Midbrain (tissue), 1 donor: ENCODE measurements around the gene TBCCD1.
"Not testable (repeated sequence)": the region's sequence is repeated elsewhere in the genome, so short reads cannot be mapped to it uniquely, and the experiment has no call there.

ENCODE experiments used
- DNase-seq: peaks from one replicate; lab custom pipeline; 2025; lab: John Stamatoyannopoulos, UW

TBCCD1 gene

DNA sequence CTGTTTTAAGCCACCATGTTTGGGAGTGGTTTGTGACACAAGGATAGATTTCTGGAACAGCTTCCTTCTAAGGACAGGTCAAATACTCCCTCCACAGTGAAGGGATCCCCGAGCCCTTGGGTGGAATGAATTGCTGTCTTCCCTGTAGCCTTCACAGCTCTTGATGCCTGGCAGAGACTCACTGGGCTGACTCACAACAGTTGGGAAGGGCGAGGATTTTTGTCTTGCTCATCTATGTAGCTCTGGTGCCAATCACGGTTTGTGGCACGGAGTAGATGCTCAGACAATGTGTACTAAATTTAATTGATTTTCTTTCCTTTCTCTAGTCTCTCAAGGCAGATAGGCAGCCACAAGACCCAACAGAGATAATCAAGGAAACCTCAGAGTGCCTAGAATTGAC is 49.9 kb downstream of the TBCCD1 start:
- no peak for DNase-seq

DNA sequence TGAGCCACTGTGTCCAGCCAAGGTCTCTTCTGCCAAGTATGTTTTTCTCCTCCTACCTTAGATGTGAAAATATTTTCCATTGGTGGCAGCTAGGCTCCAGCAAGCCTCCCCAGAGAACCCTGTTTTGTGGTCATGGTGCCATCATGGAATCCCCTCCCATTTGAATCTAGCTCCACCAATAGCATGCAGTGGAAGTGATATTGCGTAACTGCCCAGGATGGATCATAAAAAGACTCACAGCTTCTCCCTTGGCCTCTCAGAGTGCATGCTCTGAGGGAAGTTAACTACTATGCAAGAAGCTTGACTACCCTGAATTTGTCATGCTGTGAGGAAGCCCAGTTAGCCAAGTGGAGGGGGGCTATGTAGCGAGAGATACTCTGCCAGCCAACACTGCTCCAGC is 50.5 kb downstream of the TBCCD1 start:
- DNase-seq, result no peak

DNA sequence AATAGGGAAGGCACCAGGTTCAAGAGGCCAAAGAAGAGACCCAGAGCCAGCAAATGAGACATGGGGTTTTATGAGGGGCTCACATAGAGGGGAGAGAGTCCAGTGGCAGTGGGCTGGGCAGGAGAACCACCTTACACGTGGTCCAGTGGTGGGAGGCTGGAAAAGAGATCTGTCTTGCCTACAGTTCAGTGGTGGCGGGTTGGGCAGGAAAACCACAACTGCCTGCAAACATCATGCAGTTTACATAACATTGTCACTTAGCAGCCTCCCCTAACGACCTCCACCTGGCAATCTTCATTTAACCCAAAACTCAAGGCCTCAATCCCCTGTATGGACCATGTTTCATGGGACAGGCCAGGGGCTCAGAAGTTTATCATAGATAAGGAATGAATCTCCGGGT is 52.0 kb downstream of the TBCCD1 start:
- DNase-seq, result no peak

DNA sequence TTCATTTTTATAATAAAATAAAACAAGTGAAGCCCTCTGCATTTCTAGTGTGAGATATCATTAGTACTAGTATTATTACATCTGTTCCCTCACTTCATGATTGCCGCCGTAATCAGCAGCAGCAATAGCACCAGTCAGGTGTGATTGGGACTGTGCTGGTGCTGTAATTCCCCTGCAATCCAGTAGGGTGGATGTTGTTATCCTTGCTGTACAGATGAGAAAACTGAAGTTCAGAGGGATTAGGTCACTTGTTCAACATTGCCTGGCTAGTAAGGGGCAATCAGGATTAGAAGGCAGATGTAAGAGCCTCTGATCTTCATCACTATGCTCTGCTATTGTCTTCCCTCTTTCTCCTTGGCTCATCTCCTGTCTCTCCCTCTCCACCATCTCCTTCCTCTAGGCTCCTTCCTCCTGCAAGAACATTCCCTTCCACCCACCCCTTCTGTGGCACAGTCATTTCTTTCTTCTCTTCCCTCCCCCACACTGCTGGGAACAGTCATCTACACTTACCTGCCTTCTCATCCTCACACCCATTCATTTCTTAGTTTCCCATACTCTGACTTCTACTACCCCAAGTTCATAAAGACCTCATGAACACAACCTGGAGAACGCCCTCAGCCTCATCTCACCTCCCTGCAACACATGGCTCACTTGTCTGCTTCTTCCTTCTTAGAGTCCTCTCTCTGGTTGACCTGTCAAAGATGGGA is 52.7 kb downstream of the TBCCD1 start:
- no peak for DNase-seq

DNA sequence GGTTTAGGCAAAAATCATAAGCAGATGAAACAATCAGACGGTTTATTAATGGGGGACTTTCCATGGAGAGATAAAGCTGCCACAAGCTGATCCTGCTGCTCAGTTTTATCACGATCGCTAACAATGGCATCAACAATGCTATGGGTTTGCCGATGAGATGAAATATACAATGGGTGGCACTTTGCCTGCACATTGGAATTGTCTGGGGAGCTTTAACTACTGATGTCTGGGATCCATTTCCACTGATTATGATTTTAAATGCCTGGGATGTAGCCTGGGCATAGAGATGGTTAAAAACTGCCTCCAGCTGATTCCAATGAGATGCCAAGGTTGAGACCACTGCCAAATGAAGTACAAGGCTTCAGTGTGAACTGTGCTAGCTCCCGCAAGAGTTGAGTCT is 53.8 kb downstream of the TBCCD1 start:
- no peak for DNase-seq

DNA sequence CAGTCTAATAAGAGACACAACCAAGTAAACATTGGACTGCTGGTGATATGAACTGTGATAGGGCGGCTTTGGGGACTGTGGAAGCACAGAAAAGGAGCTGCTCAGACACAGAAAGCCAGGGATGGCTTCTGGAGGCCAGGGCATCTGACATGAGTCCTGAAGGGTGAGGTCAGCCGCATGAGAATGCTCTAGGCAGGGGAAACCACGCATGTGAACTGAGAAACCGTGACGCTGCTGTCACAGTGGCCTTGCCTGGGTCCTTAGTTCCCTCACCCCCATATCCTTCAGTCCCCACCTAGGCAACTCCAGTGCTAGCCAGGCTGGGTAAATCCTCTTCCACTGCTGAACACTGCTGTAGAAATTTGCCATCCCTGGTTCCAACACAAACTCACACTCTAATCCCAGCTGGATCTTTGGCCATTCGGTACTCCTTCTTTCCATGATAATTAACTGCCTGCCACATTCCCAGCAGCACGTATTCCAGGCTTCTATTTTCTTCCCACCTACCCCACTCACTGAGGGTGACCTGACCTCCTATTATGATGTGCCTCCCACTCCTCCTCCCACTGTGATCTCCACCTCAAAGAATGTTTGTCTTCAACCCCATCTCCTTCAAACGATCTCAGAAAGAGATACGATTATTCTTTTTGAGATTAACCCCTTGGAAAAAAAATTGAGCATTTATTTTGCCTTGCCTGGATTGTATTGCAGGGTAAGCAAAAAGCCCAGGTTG is 54.4 kb downstream of the TBCCD1 start:
- no peak for DNase-seq

DNA sequence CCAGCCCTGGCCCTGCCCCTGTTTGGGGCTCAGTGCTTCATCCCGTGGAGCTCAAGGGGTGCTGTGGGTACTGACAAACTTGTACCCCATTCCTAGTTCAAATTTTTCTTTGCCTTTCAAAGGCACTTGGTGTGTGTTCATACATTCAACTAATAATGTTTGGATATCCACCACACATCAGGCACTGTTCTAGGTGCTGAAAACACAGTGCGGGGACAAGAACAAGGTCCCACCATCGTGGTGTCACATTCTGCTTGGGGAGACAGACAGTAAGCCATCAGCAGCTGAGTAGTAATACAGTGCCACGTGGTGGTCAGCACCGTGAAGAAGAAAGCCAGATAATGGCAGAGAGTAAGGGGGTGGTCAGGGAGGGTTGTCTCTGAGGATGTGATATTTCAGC is 55.4 kb downstream of the TBCCD1 start:
- no peak for DNase-seq

DNA sequence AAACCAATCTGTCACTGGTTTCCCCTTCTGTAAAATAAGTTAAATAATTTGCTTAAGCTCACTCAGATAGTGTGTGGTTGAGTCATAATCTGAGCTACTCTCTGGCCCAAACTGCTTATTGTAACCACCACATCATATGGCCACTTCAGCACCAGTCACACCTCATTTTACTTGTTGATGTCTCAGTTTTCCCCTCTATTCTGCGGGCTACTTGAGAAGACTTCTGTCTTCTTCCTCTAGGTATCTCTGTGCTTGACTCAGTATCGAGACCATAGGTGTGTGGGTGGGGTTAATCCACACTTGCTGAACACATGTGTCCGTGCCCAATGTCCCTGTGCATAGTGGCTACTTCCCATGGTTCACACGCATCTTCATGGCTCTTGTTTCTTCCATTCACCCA is 55.9 kb downstream of the TBCCD1 start:
- DNase-seq, result no peak

DNA sequence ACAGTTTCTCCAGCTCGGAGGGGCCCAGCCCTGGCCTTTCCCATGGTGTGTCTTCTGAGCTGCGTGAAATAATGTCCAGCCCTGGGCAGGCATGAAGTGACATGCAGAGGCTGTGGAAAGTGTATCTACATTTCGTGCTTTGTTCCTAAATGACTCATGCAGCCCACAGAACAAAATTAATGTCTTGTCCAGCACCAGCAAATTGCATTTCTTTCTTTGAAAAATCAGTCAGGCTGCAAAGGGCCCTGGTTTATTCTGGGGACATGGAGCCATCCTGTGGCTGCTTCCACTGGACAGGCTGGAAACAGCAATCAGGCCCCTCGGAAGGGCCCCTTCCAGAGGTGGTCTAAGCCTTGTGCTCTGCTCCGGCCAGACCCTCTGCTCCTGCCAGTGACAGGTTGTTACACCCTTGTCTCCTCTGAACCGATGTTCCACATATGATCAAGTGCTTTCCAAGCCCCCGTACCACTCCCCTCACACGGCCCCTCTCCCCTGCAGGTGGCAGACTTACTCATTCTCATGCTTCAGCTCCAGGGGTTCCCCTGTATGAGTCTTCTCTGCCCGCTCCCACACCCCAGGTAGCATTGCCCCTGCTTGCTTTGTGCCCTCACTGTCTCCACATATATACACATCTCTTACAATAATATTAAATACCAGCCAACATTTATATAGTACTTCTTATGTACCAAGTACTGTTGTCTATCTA is 56.6 kb downstream of the TBCCD1 start:
- DNase-seq, result no peak

DNA sequence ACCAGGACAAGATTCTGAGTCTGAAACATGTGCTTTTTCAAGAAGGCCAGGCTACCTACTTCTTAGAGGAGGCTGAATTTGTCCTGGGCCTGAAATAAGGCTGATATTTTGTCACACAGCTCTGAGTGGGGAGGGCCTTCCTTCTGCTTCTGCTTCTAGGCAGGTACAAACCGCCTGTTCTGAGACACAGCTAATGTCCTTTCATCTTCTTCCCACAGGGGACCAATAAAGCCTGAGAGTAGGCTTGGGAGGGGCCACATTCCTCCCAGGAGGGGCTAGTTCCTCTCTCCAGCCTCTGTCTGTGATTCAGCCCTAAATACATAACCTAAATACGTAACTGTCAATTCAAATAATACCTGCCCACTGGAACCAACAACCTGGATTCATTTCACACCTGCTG is 57.7 kb downstream of the TBCCD1 start:
- no peak for DNase-seq

DNA sequence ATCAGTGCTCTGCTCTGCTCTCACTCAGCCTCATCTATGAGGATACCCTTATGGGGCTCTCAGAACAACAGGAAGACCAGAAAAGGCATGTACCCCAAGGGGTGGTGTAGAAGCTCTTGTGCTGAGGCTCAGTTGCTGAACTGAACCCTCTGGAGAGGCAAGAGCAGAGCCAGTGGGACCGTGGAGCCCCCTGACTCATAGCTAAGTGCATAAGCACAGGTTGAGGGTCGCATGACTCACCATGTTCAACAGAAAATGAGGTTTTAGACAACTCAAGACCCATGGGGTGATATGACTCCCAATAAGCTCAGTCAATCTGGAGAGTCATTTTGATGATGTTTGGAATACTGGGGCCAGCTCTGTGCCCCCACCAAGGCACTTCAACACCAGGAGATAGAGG is 60.3 kb downstream of the TBCCD1 start:
- no peak for DNase-seq

DNA sequence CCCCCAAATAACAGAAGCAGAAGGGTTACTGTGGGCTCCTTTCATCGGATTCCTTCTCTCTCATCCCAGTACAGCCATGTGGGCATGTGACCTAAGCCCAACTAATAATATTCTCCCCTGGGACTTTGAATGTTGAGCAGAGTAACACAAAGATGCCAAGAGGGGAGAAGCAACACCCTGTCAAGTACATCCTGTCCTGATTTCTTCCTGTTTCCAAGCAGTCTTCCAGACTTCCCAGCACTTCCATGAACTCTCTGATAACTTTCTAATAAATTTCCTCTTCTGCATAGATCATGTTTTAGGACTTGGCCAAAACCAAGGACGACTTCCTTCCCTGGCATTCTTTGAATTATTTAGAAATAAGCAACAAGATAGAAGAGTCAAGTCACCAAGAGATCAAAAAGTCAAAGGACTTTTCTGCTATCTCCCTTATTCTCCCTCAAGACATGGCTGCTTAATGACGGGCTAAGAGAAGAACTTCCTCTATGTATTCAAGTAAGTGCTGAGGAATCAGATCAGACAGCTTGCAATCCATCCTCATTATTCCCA is 60.9 kb downstream of the TBCCD1 start:
- DNase-seq, result no peak

DNA sequence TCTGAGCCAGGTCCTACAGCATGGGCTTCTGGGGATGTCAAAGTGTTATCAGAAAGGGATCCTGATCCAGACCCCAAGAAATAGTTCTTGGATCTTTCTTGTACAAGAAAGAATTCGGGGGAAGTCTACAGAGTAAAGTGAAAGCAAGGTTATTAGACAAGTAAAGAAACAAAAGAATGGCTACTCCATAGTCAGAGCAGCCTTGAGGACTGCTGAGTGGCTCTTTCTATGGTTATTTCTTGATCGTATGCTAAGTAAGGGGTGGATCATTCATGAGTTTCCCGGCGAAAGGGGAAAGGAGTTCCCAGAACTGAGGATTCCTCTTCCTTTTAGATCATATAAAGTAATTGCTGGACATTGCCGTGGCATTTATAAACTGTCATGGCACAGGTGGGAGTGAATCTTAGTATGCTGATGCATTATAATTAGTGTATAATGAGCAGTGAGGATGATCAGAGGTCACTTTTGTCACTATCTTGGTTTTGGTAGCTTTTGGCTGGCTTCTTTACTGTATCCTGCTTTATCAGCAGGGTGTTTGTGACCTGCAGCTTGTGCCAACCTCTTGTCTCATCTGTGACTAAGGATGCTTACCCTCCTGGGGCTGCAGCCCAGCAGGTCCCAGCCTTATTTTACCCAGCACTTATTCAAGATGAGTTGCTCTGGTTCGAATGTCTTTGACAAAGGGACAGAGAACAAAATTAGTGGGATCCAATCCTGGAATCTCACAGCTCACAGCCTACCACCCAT is 64.0 kb downstream of the TBCCD1 start:
- no peak for DNase-seq

DNA sequence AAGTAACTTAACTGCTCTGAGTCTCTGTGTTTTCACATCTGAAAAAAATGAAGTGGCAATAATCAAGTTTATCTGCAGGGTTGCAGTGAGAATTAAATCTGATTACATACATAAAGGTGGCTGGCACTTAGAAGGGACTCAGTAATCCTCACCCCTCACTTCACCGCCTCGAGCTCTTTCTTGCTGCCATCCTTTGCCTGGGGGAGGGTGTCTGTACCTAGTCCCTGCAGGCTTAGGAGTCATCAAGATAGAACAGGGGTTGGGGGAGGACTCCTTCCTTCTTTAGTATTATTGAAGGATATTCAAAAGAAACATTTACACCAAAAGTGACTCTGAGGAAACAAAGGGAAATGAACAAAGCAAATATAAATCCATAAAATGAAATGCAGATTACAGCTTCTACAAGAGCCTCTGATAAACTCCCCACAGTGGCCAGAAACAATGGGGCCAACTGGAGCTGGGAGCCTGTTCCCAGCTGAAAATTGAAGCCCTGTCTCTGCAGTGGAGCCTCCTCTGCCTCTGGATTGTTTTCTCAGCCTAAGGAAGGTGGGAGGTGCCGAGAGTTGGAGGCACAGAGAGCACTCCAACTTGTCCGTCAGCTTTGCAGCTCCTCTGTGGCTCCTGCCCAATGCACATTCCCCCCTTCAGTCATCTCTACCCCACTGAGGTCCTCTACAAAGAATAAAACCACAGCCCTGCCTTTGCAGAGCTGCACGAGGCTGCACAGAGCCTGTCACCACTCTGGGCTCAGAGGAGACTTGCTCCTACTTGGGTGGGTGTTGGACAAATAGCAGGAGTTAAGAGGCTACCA is 64.8 kb downstream of the TBCCD1 start:
- no peak for DNase-seq

DNA sequence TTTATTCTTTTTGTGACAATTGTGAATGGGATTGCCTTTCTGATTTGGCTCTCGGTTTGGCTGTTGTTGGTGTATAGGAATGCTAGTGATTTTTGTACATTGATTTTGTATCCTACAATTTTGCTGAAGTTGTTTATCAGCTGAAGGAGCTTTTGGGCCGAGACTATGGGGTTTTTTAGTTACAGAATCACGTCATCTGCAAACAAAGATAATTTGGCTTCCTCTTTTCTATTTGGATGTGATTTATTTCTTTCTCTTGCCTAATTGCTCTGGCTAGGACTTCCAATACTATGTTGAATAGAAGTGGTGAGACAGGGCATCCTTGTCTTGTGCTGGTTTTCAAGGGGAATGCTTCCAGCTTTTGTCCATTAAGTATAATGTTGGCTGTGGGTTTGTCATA is 67.2 kb downstream of the TBCCD1 start:
- not testable (repeated sequence) for DNase-seq

DNA sequence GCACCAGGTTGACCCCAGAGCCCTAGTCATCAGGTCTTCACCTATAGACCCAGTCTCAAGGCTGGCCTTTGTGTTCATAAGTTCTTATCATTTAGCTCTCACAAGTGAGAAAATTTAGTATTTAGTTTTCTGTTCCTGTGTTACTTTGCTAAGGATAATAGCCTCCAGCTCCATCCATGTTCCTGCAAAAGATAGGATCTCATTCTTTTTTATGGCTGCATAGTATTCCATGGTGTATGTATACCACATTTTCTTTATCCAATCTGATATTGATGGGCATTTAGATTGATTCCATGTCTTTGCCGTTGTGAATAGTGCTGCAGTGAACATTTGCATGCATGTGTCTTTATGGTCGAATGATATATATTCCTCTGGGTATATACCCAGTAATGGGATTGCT is 69.1 kb downstream of the TBCCD1 start:
- DNase-seq, result not testable (repeated sequence)

DNA sequence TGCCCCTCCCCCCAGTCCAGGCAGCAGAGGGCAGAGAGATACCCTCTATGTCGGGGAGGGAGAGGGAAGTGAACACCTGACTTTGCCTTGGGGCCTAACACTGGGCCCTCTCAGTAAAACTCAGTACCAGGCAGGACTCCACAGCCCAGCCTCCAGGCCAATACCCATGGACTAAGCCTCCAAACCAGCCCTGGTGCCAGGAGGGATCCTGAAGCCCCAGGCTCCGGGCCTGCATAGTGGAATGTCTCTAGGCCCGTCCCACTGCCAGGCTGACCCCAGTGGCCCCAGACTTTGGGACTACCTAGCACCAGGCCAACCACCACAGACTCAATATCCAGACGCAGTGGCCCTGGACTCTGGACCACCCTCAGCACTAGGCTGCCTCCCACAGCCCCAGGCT is 69.5 kb downstream of the TBCCD1 start:
- no peak for DNase-seq

DNA sequence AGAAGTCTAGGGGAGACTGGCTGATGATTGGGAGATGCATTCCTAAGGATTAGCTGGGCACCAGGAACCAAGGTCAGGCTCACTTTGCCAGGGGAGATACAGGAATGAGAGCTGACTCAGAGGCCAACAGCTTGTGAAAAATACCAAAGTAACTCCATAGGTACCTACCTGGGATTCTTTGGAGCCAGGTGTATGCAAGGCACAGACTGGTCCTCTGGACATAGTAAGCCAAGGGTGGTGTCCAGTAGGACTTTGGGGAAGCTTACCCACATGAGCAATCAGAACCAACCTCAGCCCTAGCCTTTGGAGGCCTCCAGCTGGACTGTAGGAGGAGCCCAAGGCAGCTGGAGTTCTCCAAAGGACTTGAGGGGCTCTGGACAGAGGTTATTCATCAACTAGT is 70.5 kb downstream of the TBCCD1 start:
- DNase-seq, result no peak
